Activated CD8-positive, alpha-beta memory T cell treated with anti-CD3 and anti-CD28 coated beads, Interleukin-2, amount 50 U/mL, for 4 hours (primary cell): ENCODE measurements around the gene SPATA1.

Experiments used
- DNase-seq: peaks from one replicate; pipeline ENCODE4 v3.0.0-alpha.2; 2020

Gene SPATA1

DNA sequence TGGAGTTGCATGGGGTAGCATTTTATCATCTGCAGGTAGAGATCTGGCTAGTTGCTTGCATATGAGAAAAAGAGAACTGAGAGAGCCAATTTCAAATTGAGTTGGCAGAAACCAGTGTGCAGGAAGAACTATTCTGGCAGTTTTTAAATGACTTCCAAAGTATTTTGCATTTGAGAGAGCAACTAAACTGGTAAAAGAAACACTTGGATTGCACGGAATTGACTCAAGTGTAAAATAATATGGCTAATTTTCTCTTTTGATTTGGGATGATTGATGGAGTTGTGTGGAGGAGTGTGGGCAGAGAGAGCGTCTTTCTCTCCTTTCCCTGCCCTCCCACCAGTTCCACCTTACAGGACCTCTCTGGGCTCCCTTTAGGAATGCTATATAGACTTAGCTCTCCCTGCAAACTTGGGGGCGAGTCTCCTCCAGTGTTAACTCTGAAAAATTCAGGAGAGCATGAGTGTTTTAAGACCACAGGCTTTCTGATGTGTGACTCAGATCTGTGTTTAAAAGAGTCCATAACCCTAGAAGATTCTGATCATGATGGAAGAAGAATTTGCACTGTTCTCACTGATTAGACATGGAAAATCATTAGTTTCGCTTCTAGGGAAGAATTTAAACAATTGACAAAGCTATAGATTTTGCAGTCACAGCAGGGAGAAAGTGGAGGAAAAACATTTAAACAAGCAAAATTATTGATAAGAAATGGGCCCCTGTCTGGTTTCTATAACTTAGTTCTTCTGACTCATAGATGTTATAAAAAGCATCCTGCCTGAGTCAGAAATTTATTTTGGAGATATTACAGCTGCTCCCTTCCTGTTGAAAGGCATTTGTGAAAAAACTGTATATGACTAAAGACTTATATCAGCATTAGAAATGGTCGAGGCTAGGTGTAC lies 92.9 kb downstream of the SPATA1 start:
- no peak for DNase-seq

DNA sequence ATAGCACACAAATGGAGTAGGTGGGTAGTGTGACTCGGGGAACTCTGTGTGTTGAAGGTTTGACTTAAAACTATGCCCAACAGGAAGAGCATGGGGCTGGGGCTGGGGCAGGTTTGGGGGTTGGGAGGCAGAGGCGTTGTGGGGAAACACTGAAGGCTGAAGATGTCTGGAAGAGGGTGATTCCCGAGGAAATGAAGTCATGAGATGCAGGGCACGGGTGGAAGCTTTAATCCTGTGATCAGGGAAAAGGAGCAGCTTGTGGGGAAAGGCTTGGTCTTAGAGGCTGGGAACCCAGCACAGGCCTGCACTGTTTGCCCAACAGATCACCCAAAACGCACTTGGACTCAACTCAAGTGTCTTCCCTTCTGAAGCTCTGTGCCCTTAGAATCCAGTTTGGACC lies 94.6 kb downstream of the SPATA1 start:
- no peak for DNase-seq

DNA sequence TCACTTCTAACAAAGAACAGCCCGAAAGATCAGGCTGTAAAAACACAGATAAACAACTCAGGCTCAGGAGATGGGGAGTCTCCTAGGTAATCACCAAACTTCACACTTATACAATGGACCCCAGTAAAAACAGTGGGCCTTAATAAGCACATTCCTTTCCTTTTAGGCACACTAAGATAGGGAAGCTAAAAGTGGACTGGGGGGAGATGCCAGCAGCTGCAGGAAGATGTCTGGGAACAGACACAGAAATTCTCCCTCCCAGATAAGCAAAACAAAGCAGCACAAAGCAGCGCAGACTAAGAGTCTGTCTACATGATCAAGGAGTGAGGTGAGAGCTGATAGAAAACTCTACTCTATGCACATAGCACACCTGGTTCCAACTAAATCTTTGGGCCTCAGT lies 97.0 kb downstream of the SPATA1 start:
- no peak for DNase-seq

DNA sequence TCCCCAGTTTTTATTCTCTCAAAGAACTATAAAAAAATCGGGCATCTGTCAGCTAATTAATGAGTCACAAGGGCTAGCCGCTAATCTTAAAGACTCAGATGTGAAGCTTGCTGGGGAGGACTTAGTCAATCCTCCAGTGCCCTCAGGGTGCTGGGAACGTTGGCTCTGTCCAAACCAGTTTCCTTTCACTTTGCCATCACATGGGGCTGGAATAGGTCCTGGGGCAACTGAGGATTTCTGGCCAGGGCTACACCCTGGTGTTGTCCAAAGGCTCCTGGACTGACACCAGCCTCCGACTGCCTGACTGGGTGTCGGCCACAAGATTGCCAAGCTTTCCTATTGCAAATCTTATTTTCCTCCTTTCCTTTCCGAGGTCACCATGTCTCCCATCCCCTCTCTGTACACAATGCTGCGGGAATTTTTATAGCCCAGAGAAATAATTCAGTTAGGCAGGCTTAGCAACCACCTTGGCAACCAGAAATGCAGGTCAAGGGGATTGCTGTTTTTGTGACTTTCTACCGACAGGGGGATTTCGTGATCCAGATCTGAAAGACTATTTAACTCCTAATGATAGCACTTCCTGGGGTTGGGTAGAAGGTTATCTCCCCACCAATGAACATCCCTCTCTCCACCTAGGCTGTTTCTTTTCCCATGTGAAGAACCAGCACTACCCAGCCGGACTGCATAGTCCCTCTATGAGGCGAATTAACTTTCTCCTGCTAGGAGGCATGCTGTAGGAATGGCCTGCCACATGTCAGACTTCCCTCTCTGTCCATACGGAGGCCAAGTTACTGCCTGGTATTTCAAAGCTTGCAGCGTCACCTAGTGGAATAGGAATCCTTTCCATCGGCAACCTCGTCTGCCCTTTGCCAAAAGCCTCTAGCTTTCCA lies 98.0 kb downstream of the SPATA1 start:
- DNase-seq = no peak

GRCh38 chr1:84605157-84605556 lies 99.0 kb downstream of the SPATA1 start:
- DNase-seq = no peak

GRCh38 chr1:84606977-84607376 lies 100.8 kb downstream of the SPATA1 start:
- no peak for DNase-seq

GRCh38 chr1:84611091-84611490 lies 104.9 kb downstream of the SPATA1 start:
- DNase-seq = no peak

- DNase-seq = no peak
Measured at GRCh38 chr1:84611796-84612195, 105.6 kb downstream of the SPATA1 start.

DNA sequence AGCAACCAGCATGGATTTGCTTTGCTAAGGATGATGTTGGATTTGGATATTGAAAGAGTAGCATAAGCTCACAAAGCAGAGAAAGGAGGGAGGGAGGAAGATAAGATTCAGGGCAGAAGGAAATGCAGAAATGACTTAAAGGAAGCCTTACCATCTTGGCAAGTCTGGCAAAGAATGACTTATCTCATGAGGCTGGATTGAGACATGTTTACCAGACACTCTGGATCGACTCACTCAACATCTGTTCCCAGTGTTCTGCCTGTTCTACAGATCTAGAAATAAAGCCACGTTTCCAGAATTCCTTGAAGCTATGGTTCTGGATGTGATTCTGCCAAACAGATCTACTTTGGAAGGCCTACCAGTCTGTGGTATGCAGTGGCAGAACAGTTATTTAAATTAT lies 106.8 kb downstream of the SPATA1 start:
- no peak for DNase-seq

- DNase-seq = no peak
Measured at GRCh38 chr1:84613887-84614286, 107.7 kb downstream of the SPATA1 start.

DNA sequence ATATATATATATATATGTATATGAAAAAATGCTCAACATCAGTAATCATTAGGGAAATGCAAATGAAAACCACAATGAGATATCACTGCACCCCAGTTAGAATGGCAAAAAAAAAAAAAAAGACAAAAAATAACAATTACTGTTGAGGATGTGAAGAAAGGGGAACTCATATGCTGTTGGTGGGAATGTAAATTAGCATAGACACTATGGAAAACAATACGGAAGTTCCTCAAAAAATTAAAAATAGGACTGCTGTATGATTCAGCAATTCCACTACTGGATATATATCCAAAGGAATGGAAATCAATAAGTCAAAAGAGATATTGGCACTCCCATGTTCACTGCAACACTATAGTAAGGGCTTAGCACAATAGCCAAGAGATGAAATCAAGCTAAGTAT lies 109.6 kb downstream of the SPATA1 start:
- DNase-seq = no peak
